Stimulated activated CD4-positive, alpha-beta T cell treated with anti-CD3 and anti-CD28 coated beads, TNF-alpha, amount 100 ng/mL, for 1 hour (primary cell): Measurements from ENCODE around the gene ZNF474.

Experiments
- DNase-seq, 3 donors: peaks; one replicate each; pipeline ENCODE4 v3.0.0-alpha.2; 2020; ENCODE audit warnings: low read depth in 3 of 3, low spot score in 1 of 3

ZNF474 gene

GRCh38 chr5:122118356-122118948 lies 10.9 kb upstream of the ZNF474 start:
- no peak for DNase-seq

- DNase-seq, result no peak
Observed at GRCh38 chr5:122119205-122119604, 10.1 kb upstream of the ZNF474 start.

DNA sequence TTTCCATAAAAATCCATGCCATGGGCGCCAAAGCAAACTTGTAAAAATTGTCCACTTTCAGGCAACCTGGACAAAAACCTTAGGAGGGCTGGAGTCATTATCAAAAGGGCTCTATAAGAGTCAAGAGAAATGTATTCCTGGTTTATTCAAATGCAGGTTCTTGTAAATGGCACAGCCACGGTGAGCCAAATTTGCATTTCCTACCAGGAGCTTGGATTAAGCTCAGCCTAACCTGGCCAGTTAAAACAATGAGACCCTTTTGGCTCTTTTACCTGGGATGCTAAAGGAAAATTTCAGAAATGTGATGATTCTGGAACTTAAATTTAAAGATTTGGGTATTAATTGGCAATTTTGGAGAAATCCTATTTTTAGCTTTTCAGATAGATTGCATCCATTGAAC lies 8.9 kb upstream of the ZNF474 start:
- no peak for DNase-seq

DNA sequence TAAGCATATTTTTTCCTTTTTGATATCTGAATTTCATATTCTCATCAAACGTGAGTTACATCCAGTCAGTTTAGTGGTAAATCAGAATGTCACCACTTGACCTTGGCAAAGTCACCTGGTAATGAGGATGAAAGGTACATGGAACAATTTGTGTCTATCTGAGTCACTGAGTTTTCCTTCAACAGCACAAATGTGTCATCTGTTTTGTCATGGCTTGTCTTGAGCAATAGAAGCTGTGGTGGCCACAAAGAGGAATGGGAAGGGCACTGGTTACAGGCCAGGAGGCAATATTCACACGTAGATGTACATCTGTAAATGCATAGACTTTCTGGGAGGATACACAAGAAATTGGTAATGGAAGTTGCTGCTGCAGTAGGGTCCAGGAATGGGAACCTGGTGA lies 8.4 kb upstream of the ZNF474 start:
- no peak for DNase-seq

DNA sequence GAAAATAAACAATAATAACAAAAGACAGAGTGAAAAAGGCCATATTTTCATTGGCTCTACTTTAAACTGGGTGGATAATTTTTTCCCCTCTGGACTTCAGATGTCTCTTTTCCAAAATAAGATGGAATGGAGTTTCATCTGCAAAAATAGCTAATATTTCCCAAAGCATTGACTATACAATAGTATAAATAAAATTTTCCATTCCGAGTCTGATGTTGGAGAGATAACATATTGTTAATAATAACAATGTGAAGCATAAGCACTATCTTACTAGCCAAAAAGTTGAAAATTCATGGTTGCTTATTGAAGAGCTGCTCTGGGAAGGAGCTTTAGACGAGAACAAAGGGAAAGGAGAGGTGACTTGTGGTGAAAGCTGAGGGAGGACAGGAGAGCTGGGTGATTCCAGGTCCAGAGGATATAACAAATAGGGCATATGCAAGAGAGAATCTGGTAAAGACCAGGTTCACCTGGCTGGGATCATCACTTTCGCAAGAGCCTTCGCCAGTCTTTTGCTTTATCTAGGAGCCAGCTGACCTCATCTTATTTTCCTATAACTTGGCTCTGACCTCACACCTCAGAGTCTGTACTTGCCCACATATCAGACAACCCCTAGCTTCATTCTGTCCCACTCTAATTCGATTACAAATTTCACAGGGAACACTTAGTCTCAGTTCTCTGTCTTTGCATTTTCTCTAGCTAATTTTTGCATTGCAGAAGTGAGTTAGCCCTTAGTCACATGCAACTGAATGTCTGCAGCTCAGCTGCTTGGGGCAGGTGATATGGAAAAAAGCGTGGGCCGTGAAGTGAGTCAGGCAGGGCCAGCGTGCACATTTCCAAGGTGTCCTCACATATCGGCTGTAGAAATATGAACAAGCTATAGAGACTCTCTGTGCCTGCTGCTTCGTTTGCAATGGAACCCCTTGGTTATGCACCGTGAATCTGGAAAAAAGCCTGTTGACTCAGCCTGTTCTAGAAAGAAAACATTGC lies 7.6 kb upstream of the ZNF474 start:
- no peak for DNase-seq

GRCh38 chr5:122124766-122125165 lies 4.6 kb upstream of the ZNF474 start:
- DNase-seq, result no peak

GRCh38 chr5:122126177-122126755 lies 3.1 kb upstream of the ZNF474 start:
- no peak for DNase-seq

GRCh38 chr5:122126756-122127321 lies 2.5 kb upstream of the ZNF474 start:
- DNase-seq, result no peak

DNA sequence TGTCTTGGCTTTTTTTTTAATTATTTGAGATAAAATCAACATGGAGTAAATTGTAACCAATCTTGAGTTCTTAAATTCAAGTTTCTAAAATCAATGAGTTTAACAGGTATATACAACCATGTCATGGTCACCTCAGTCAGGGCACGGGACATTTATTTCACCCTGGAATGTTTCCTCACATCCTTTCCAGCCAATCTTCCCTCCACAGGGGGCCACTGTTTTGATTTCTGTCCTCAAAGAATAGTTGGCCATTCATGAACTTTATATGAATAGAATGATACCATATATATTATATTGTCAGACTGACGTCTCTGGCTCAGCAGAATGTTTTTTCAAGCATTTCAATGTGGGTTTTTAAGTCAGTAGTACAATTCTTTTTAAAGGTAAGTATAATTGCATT lies 806 bp downstream of the ZNF474 start:
- DNase-seq, result no peak

DNA sequence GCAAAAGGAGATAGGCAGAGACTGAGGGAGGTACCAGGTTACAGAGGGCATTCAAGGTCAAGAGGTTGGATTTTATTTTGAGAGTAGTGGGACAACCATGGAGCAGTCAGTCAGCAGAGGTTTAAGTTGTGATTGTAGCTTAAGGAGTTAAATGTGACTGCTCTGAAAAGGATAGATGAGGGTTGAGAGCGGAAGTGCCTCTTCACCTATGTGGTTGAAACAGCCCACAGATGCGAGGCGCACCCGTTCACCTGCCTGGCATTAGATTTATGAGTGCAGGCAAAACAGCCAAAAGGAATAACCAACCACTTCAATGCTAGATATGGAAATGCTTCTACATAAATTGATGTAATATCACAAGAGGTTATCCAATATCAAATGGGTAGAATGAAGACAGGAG lies 8.4 kb downstream of the ZNF474 start:
- no peak for DNase-seq

DNA sequence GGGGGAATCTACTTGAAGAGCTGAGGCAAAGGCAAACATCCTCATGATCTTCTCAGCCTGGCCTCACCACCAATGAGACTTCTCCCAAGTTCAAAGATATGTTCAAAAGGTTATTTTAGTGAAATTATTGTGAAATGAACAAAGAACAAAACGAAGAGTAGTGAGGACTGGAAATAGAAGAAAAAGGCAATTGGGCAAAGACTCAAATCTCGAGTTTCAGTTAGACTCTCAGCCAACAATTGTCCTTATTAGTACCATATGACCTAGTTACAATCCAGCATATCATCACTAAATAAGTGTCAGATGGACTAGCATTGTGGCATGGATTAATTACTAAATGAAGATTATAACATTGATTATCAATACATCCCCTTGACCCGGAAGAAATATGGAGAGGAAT lies 9.0 kb downstream of the ZNF474 start:
- no peak for DNase-seq

DNA sequence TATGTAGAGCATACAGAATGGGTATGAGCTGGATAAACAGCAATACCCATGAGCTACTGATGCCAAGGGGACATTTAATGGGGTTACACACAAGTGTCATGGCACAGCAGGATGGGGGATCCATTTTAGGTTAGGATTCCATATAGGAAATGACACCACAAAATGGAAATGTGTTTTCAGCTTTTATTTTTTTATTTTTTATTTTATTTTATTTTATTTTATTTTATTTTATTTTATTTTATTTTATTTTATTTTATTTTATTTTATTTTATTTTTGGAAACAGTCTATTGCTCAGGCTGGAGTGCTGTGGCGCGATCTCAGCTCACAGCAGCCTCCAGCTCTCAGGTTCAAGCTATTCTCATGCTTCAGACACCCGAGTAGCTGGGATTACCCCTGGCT lies 11.6 kb downstream of the ZNF474 start:
- DNase-seq, result no peak

DNA sequence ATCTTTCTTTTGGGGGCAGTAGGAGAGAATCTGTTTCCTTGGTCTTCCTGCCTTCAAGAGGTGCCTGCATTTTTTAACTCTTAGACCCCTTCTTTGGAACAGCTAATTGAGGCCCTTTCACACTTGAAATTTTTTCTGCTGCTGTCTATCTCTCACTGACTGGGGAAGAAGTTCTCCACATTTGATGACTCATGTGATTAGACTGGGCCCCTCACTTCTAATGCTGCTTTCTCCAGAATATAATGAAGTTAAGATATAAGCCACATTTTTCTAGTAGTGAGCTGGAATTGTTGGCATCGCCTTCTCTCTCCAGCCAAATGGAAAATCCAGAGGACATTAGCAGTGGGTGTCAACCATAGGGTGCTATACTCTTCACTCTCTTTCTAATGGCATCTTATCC lies 12.4 kb downstream of the ZNF474 start:
- DNase-seq, result no peak

DNA sequence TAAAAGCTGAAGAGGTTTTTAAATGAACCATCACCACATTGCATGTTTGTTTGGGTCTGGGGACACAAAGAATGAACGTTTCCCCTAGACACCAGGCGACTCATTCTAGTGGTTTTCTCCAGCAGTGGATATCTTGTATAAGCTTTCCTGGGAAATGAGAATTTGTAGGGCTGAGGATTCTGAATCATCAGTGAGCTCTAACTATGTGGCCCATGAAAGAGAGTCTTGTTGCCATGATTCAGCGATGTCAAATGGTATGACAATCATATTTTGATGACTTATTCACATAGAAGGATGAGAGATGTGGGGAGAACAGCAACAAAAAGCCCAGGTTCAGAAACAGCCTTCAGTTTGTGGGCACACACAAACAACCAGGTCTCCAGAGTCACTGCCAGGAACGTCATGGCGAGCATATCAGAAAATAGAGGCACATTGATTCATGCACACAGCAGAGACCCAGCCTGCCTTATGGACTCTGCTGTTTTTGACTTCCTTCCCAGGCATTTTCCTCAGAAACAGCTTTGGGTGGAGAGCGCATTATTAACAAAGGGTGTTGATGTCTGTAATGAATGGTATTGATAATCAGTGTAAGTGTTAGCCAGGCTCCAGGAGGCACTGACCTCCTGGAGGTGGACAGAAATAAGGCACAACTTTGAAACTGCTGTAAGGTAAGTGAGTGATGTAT lies 13.3 kb downstream of the ZNF474 start:
- DNase-seq, result no peak

DNA sequence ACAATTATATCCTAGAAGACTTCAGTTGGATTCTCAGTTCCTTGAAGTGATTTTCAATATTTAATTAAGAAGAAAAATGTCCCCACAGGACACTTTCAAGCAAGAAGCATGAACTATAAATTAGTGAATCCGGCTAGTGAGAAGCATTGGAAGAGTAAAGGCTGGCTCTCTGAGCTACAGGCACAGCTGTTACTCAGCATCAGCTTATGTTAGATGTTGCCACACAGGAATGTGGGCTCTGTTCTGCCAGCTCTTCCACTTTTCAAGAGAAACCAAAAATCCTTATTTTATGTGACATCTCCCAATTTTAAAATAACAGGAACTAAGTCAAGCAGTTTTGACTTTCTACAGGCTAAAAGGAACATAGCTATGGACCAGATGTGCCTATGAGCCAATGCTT lies 14.9 kb downstream of the ZNF474 start:
- no peak for DNase-seq

GRCh38 chr5:122145906-122146305 lies 16.6 kb downstream of the ZNF474 start:
- no peak for DNase-seq

GRCh38 chr5:122149321-122150090 lies 20.2 kb downstream of the ZNF474 start:
- no peak for DNase-seq

GRCh38 chr5:122150215-122150614 lies 20.9 kb downstream of the ZNF474 start:
- DNase-seq, result no peak

GRCh38 chr5:122151640-122152039 lies 22.3 kb downstream of the ZNF474 start:
- no peak for DNase-seq

DNA sequence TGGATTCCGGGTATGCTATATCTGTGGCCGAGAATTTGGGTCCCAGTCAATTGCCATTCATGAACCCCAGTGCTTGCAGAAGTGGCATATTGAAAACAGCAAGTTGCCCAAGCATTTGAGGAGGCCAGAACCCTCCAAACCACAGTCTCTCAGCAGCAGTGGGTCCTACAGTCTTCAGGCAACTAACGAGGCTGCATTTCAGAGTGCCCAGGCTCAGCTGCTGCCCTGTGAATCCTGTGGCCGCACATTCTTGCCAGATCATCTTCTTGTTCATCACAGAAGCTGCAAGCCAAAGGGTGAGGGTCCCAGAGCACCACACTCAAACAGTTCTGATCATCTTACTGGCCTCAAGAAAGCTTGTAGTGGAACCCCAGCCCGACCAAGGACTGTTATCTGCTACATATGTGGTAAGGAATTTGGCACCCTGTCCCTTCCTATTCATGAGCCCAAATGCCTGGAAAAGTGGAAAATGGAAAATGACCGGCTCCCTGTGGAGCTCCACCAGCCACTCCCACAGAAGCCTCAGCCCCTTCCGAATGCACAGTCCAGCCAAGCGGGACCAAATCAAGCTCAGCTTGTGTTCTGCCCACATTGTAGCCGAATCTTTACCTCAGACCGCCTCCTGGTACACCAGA lies 23.0 kb downstream of the ZNF474 start:
- DNase-seq, result no peak
